Measurements from ENCODE around the gene FANK1.

DNA sequence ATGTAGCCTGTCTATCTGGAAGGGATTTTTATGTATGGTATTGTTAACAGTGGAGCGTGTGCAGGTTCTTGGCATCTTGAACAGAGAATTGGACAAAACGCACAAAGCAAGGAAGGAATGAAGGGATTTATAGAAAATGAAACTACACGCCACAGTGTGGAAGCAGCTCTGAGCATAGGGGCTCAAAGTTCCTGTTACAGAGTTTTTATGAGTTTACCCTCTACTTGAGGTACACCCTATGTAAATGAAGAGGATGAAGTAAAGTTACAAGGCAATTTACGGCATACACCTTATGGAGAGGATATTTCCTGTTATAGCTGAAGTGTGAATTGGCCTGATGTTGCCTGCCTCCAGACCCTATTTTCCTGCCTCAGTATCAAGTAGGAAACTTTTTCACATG is 33.3 kb downstream of the FANK1 start:
- TF ChIP-seq POLR2AphosphoS5 (IDR thresholded peaks at IDR 0.05) (no peak), CTCF (IDR thresholded peaks at IDR 0.05) (no peak), EP300 (IDR thresholded peaks at IDR 0.05) (no peak), POLR2A (IDR thresholded peaks at IDR 0.05) (no peak)

All from upper lobe of left lung (tissue), 4 donors.